ENCODE data around the gene XYLT2. TPM values are rescaled to one million over a fixed set of nuclear protein-coding genes. Genes with fewer than 3 reads are reported as not detected.

XYLT2 gene
- total RNA-seq, 2 experiments from 2014 or later: 21.1 to 21.8 TPM

DNA sequence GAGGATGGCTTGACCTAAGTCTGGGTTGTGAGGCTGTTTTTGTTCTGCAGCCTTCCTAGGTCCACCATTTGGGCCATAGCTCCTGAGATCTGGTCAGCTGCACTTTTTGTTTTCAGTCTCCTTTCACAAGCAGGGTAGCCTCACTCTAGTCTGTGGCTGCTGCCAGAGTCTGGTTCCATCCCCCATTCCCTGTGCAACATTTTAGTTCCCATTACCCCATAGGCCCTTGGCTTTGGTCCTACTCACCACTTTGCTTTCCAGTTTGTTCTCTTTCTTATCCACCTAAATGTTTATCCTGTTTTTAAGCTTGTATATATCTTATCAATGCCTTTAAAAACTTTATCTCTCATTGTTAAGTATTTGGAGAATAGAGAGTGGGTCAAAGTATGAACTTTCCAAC is 6.5 kb upstream of the XYLT2 start:
- Mint-ChIP-seq H3K27me3 (ENCODE audit: low read depth) (no peaks in the 10 kb centered on the region), H3K4me3 (no peak overlapping the region), H3K36me3 (ENCODE audit: low read depth) (no peaks in the 10 kb centered on the region), H3K9me3 (peaks cover 6% of the 10 kb centered on the region), H3K4me1 (ENCODE audit: low read depth) (no peaks in the 10 kb centered on the region), H3K27ac (no peak overlapping the region)
- intact Hi-C loops (cut with micrococcal nuclease): no loop called here
- CTCF ChIA-PET: interaction anchor here (1.0 to 1.7 kb wide), 2 partner anchors 22 to 162 kb away, joined by 3 to 7 read pairs; no protein-coding TSS in a partner anchor
- no peak for DNase-seq

DNA sequence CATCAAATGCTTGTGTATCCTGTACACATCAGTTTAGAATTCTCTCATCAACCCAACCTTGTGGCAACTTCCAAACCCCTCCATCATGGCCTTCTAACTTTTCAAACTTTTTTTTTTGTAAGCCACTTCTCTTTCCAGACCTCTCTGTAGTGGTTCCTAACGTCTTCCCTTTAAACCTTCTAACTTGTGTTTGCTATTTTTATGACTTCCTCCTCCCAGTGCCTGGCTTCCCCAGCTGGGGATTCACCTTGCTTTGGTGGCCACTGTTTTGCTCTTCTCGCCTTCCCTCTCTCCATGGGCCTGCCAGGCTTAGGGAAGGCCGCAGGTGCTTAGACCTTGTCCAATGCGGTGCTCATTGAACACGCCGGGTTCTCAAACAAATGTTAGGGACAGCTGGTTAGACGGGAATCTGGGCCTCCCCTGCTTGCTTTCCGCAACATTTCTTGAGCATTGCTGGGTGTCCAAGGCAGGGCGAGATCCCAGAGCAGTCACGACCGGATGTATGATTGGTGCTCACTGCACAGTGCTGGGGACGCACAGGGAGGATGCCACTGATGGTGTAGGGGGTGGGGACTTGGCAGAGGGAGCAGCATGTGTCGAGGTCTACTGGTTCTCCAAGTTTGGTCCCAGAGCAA is 1.1 kb upstream of the XYLT2 start:
- H3K4me1 Mint-ChIP-seq (ENCODE audit: low read depth): peaks cover 29% of the 10 kb centered on the region
- CTCF ChIA-PET: interaction anchor here (0.7 to 4.8 kb wide), 2 partner anchors 17 to 32 kb away, joined by 3 to 34 read pairs; no protein-coding TSS in a partner anchor
- H3K36me3 Mint-ChIP-seq (ENCODE audit: low read depth): no peaks in the 10 kb centered on the region
- no peak overlapping the region for H3K27ac Mint-ChIP-seq
- peak overlapping the region; percentile 76 for H3K4me3 Mint-ChIP-seq
- no peak for DNase-seq
- no peaks in the 10 kb centered on the region for H3K9me3 Mint-ChIP-seq
- no peaks in the 10 kb centered on the region for H3K27me3 Mint-ChIP-seq (ENCODE audit: low read depth)
- intact Hi-C loops (cut with micrococcal nuclease): no loop called here

DNA sequence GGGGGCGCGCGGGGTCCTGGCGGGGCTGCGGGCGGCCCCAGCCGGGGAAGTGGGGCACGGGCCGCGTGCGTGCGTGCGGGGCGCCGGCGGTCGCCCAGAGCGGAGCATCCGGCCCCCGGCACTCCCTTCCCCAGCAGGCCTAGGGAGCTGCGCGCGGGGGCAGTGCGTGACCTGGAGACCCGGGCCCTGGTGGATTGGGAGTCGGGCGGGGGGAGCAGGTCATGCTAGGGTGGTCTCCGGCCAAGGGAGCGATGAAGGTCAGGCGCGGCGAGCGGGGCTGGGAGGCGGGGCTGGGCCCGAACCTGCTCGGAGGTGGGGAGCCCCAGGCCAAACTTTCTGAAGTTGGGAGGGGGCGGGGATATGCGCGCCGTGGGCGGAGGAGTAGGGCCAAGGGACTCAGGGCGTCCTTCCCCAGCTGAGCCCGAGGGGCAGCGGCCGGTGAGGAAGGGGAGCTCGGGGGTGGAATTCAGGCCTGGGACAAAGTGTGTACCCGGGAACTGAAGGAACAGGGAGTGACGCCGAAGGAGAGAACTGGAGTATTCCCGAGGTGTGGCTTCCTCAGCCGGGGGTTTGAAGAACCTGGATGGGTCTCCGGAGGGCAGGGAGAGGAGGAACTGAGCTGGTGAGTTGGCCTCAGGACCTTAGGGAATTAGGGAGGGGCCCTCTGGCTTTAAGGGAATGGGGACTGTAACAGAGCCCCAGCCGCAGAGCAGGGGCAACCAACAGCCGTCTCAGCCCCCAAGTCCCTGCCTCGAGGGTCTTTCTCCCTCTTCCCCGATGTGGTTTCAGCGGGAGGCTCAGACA is 589 bp downstream of the XYLT2 start:
- CTCF ChIA-PET: interaction anchor here (0.9 to 4.8 kb wide), 6 partner anchors 13 to 229 kb away, joined by 3 to 34 read pairs (median 7); partner anchors contain the start of genes COL1A1 and LRRC59
- peaks cover 30% of the 10 kb centered on the region for H3K4me1 Mint-ChIP-seq (ENCODE audit: low read depth)
- intact Hi-C loops (cut with micrococcal nuclease): loop anchor here (1.0 kb wide), 4 partner anchors 16 to 165 kb away; no protein-coding TSS in a partner anchor

GRCh38 chr17:50347117-50347893 is 1.4 kb downstream of the XYLT2 start:
- intact Hi-C loops (cut with micrococcal nuclease): no loop called here
- no peak for DNase-seq

More for the DNA sequence above, 589 bp downstream of the XYLT2 start:
- Mint-ChIP-seq H3K27me3 (ENCODE audit: low read depth) (no peaks in the 10 kb centered on the region), H3K27ac (peak overlapping the region; percentile 83), H3K4me3 (peak overlapping the region; percentile 89), H3K36me3 (ENCODE audit: low read depth) (no peaks in the 10 kb centered on the region), H3K9me3 (no peaks in the 10 kb centered on the region)
- DNase-seq: peak; percentile 60

DNA sequence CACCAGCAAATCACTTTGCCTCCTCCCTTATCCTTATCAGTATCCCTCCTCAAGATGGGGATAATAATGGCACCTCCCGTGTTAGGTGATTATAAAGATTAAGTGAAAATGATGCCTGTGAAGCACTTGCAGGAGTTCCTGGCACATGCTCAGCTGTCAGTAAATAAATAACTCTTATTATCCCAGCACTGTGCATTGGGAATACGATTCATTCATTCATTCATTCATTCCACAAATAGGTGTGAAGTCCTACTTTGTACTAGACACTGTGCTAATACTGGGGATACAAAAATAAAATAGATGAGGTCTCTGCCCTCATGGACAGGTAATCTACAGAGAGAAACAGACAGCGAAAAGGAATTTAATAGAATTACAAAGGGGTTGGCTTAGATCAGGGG is 2.0 kb downstream of the XYLT2 start:
- no peak for DNase-seq
- Mint-ChIP-seq H3K36me3 (ENCODE audit: low read depth) (peaks cover 2% of the 10 kb centered on the region), H3K4me1 (ENCODE audit: low read depth) (peaks cover 32% of the 10 kb centered on the region), H3K27ac (peak overlapping the region; percentile 6), H3K27me3 (ENCODE audit: low read depth) (no peaks in the 10 kb centered on the region), H3K4me3 (peak overlapping the region; percentile 89), H3K9me3 (no peaks in the 10 kb centered on the region)
- CTCF ChIA-PET: interaction anchor here (0.6 to 4.8 kb wide), 4 partner anchors 14 to 1826 kb away, joined by 3 to 34 read pairs (median 7); partner anchors contain the start of gene COL1A1
- intact Hi-C loops (cut with micrococcal nuclease): no loop called here

More at GRCh38 chr17:50347117-50347893, 1.4 kb downstream of the XYLT2 start:
- CTCF ChIA-PET: interaction anchor here (0.8 to 4.8 kb wide), 6 partner anchors 14 to 147 kb away, joined by 4 to 34 read pairs (median 7); partner anchors contain the start of genes COL1A1 and LRRC59
- no peaks in the 10 kb centered on the region for H3K27me3 Mint-ChIP-seq (ENCODE audit: low read depth)
- H3K4me3 Mint-ChIP-seq: peak overlapping the region; percentile 89
- peaks cover 32% of the 10 kb centered on the region for H3K4me1 Mint-ChIP-seq (ENCODE audit: low read depth)
- H3K36me3 Mint-ChIP-seq (ENCODE audit: low read depth): peaks cover 2% of the 10 kb centered on the region
- H3K27ac Mint-ChIP-seq: peak overlapping the region; percentile 83
- H3K9me3 Mint-ChIP-seq: no peaks in the 10 kb centered on the region

- intact Hi-C loops (cut with micrococcal nuclease): no loop called here
- H3K27ac Mint-ChIP-seq: peak overlapping the region; percentile 17
- no peak for DNase-seq
- H3K4me1 Mint-ChIP-seq (ENCODE audit: low read depth): peaks cover 32% of the 10 kb centered on the region
- H3K27me3 Mint-ChIP-seq (ENCODE audit: low read depth): no peaks in the 10 kb centered on the region
- peaks cover 2% of the 10 kb centered on the region for H3K36me3 Mint-ChIP-seq (ENCODE audit: low read depth)
- CTCF ChIA-PET: interaction anchor here (0.6 to 4.8 kb wide), 6 partner anchors 13 to 1826 kb away, joined by 3 to 34 read pairs (median 3); partner anchors contain the start of gene COL1A1
- no peak overlapping the region for H3K4me3 Mint-ChIP-seq
- H3K9me3 Mint-ChIP-seq: no peaks in the 10 kb centered on the region
Measured at GRCh38 chr17:50348522-50349242, 2.8 kb downstream of the XYLT2 start.

GRCh38 chr17:50349243-50349600 is 3.3 kb downstream of the XYLT2 start:
- intact Hi-C loops (cut with micrococcal nuclease): no loop called here
- no peak overlapping the region for H3K4me3 Mint-ChIP-seq
- H3K27me3 Mint-ChIP-seq (ENCODE audit: low read depth): no peaks in the 10 kb centered on the region
- H3K9me3 Mint-ChIP-seq: no peaks in the 10 kb centered on the region
- CTCF ChIA-PET: interaction anchor here (0.7 to 4.8 kb wide), 4 partner anchors 13 to 184 kb away, joined by 3 to 34 read pairs (median 6); partner anchors contain the start of gene COL1A1
- no peak overlapping the region for H3K27ac Mint-ChIP-seq
- peaks cover 32% of the 10 kb centered on the region for H3K4me1 Mint-ChIP-seq (ENCODE audit: low read depth)
- H3K36me3 Mint-ChIP-seq (ENCODE audit: low read depth): peaks cover 2% of the 10 kb centered on the region
- DNase-seq: no peak

- no peaks in the 10 kb centered on the region for H3K27me3 Mint-ChIP-seq (ENCODE audit: low read depth)
- peaks cover 24% of the 10 kb centered on the region for H3K4me1 Mint-ChIP-seq (ENCODE audit: low read depth)
- CTCF ChIA-PET: interaction anchor here (2.6 kb wide), 1 partner anchor 11 kb away, joined by 21 read pairs; no protein-coding TSS in a partner anchor
- H3K9me3 Mint-ChIP-seq: no peaks in the 10 kb centered on the region
- H3K27ac Mint-ChIP-seq: no peak overlapping the region
- intact Hi-C loops (cut with micrococcal nuclease): no loop called here
- H3K4me3 Mint-ChIP-seq: no peak overlapping the region
- DNase-seq: no peak
- H3K36me3 Mint-ChIP-seq (ENCODE audit: low read depth): peaks cover 3% of the 10 kb centered on the region
Measured at GRCh38 chr17:50350733-50351132, 4.8 kb downstream of the XYLT2 start.

DNA sequence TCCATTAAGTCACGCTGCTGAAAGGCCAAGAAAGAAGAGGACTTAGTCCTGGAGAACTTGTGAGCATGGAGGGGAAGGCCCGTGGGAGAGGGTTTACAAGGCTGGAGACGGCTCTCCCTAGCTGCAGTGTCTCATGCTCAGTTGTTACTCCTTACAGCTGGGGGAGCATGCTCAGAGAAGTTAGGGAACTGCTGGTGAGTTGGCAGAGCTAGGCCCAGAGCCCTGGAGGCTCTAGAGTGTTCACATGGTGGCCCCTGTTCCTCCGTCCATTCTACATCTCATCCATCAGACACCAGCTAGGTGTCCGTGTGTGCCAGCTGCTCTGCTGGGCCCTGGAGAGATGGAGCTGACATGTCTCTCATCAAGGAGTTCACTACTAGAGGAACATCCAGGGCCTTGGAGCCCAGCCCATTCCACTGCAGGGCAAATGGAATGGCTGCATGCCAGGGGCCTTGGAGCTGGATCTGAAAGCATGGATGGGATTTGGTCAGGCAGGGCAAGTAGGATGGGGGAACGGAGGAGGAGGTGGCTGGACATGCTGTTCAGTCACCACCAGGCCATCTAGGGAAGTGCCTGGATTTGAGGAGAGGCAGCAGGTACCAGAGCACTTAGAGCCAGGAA is 6.3 kb downstream of the XYLT2 start:
- Mint-ChIP-seq H3K4me3 (no peak overlapping the region), H3K9me3 (no peaks in the 10 kb centered on the region), H3K4me1 (ENCODE audit: low read depth) (peaks cover 20% of the 10 kb centered on the region), H3K27ac (no peak overlapping the region), H3K27me3 (ENCODE audit: low read depth) (no peaks in the 10 kb centered on the region), H3K36me3 (ENCODE audit: low read depth) (peaks cover 3% of the 10 kb centered on the region)
- intact Hi-C loops (cut with micrococcal nuclease): no loop called here
- CTCF ChIA-PET: interaction anchor here (0.6 to 2.6 kb wide), 3 partner anchors 10 to 142 kb away, joined by 3 to 21 read pairs (median 4); no protein-coding TSS in a partner anchor
- DNase-seq: no peak

- Mint-ChIP-seq H3K4me1 (ENCODE audit: low read depth) (peaks cover 12% of the 10 kb centered on the region), H3K27ac (no peak overlapping the region), H3K9me3 (no peaks in the 10 kb centered on the region), H3K27me3 (ENCODE audit: low read depth) (no peaks in the 10 kb centered on the region), H3K4me3 (no peak overlapping the region), H3K36me3 (ENCODE audit: low read depth) (peaks cover 5% of the 10 kb centered on the region)
- no peak for DNase-seq
- intact Hi-C loops (cut with micrococcal nuclease): no loop called here
- CTCF ChIA-PET: interaction anchor here (0.9 to 2.6 kb wide), 2 partner anchors 9 to 45 kb away, joined by 4 to 21 read pairs; no protein-coding TSS in a partner anchor
Measured at GRCh38 chr17:50352693-50353599, 7.0 kb downstream of the XYLT2 start.
